Lung (tissue), 12 donors: Measurements from ENCODE around the gene CALD1. TPM values are rescaled to one million over a fixed set of nuclear protein-coding genes. Genes with fewer than 3 reads are reported as not detected.

ENCODE experiments used
- ATAC-seq: fragments of 200-7000 bp; cut with Tn5 transposase; one replicate; pipeline ENCODE4 v1.9.1; 2020; ENCODE audit warnings: moderate number of reproducible peaks; ENCODE audit not compliant: insufficient read depth, low FRiP score
- DNase-seq, 3 donors: peaks; one replicate each; pipeline ENCODE4 v3.0.0-alpha.2; 2013 to 2017
- H3K27ac ChIP-seq, 2 donors: one replicate each; pipeline ENCODE4 v1.5.1; 2013; ENCODE audit warnings: mild to moderate bottlenecking in 2 of 2, moderate library complexity in 2 of 2, control low read depth in 1 of 2, inconsistent platforms in 1 of 2, low read depth in 1 of 2, low read length in 1 of 2
- H3K27me3 ChIP-seq, 3 donors: one replicate each; pipeline ENCODE4 v1.5.1; 2013; ENCODE audit warnings: low read length in 2 of 3; ENCODE audit not compliant: control insufficient read depth in 3 of 3, insufficient read depth in 3 of 3
- H3K36me3 ChIP-seq, 4 donors: one replicate each; pipeline ENCODE4 v1.5.1; 2013; ENCODE audit warnings: low read length in 4 of 4, mild to moderate bottlenecking in 1 of 4, moderate library complexity in 1 of 4; ENCODE audit not compliant: control insufficient read depth in 4 of 4, insufficient read depth in 4 of 4
- H3K4me1 ChIP-seq, 5 donors: one replicate each; pipeline ENCODE4 v1.5.1; 2013; ENCODE audit warnings: low read length in 5 of 5, mild to moderate bottlenecking in 2 of 5, moderate library complexity in 1 of 5; ENCODE audit not compliant: control insufficient read depth in 5 of 5, insufficient read depth in 5 of 5
- H3K4me3 ChIP-seq: one replicate; pipeline ENCODE4 v1.5.1; 2013; ENCODE audit warnings: mild to moderate bottlenecking, control low read depth, moderate library complexity
- H3K9ac ChIP-seq, 2 donors: one replicate each; pipeline ENCODE4 v1.5.1; 2013; ENCODE audit warnings: low read length in 2 of 2, control low read depth in 1 of 2; ENCODE audit not compliant: insufficient read depth in 1 of 2
- H3K9me3 ChIP-seq, 4 donors: one replicate each; pipeline ENCODE4 v1.5.1; 2013; ENCODE audit warnings: low read length in 3 of 4, mild to moderate bottlenecking in 1 of 4, moderate library complexity in 1 of 4; ENCODE audit not compliant: control insufficient read depth in 4 of 4, insufficient read depth in 3 of 4
- CTCF ChIP-seq: IDR thresholded peaks from 2 replicates; pipeline ENCODE4 v1.5.1; 2012; ENCODE audit warnings: mild to moderate bottlenecking; ENCODE audit errors: control extremely low read depth, extremely low read depth
- WGBS, 2 donors: extraction: QIAGEN DNeasy Blood & Tissue Kit; methylation state at CpG; one replicate each; pipeline ENCODE4 v1.1.7; 2013; 5-methylcytosine and 5-hydroxymethylcytosine counted together
- polyA plus RNA-seq, 2 donors: library from polyadenylated mRNA; stranded (reverse); fragments of 200-250 nt; gene quantifications; one replicate each; pipeline ENCODE4 v1.2.1, GENCODE V29; 2013
- total RNA-seq, 2 donors: library from RNA; depleted of rRNA in 1 of 2; stranded (reverse); fragments of >200 nt in 1 of 2; gene quantifications; one replicate each; pipeline ENCODE4 v1.2.1, GENCODE V29; 2014 to 2021
- donor health status: control.
- donor health status: control.
- donor health status: Bipolar disorder and iron deficiency.
- donor health status: healthy.
- donor health status: DM: yes; HTN: yes; CAD: no.

Gene CALD1
- total and polyA plus RNA-seq, 4 donors = 56.4 to 173 (median 92.0) TPM

- 40 to 50% methylated on average over 9 of the region's 9 CpGs for WGBS, 2 donors
These were observed 175.0 kb downstream of the CALD1 start for GRCh38 chr7:134954197-134955082.

GRCh38 chr7:134957005-134957404 is 177.6 kb downstream of the CALD1 start:
- 91 to 95% methylated on average over 3 of the region's 3 CpGs for WGBS, 2 donors
- Histone ChIP-seq H3K27me3 (no peaks in the 10 kb centered on the region), H3K36me3 (peaks cover 18 to 52% (median 25%) of the 10 kb centered on the region in 4 donors), H3K4me3 (no peak overlapping the region), H3K9me3 (no peaks in the 10 kb centered on the region), H3K4me1 (no peaks in the 10 kb centered on the region), H3K9ac (no peak overlapping the region), H3K27ac (no peak overlapping the region)
- no peak for TF ChIP-seq CTCF
- DNase-seq (no peak), ATAC-seq (no peak)

More at GRCh38 chr7:134954197-134955082, 175.0 kb downstream of the CALD1 start:
- TF ChIP-seq CTCF = peak; percentile 34
- no peaks in the 10 kb centered on the region for H3K27me3 ChIP-seq
- ATAC-seq = no peak
- no peaks in the 10 kb centered on the region for H3K4me1 ChIP-seq
- no peak overlapping the region for H3K4me3 ChIP-seq
- H3K9me3 ChIP-seq = no peaks in the 10 kb centered on the region
- H3K27ac ChIP-seq = peak overlapping the region in 1 of 2 donors; percentile 40
- peak in 2 of 3 donors; percentile 44 to 57 for DNase-seq
- H3K36me3 ChIP-seq = peaks cover 20 to 54% (median 24%) of the 10 kb centered on the region in 4 donors
- no peak overlapping the region for H3K9ac ChIP-seq

GRCh38 chr7:134959810-134960209 is 180.4 kb downstream of the CALD1 start:
- Histone ChIP-seq H3K9me3 (no peaks in the 10 kb centered on the region), H3K9ac (no peak overlapping the region), H3K4me3 (no peak overlapping the region), H3K27ac (no peak overlapping the region), H3K36me3 (peaks cover 16 to 64% (median 22%) of the 10 kb centered on the region in 4 donors), H3K4me1 (no peaks in the 10 kb centered on the region), H3K27me3 (no peaks in the 10 kb centered on the region)
- TF ChIP-seq CTCF = no peak
- DNase-seq (no peak), ATAC-seq (no peak)
- WGBS, 2 donors = 95 to 96% methylated on average over 5 of the region's 5 CpGs
